ENCODE measurements around the gene BABAM2. TPM values are rescaled to one million over a fixed set of nuclear protein-coding genes. Genes with fewer than 3 reads are reported as not detected.

The BABAM2 gene
- total and polyA plus RNA-seq, 3 experiments from 2014 or later: 59.4 to 66.7 (median 65.6) TPM

GRCh38 chr2:28150994-28151393, 260.5 kb downstream of the BABAM2 start:
- Mint-ChIP-seq H3K27me3 (no peaks in the 10 kb centered on the region), H3K9me3 (peaks cover 10 to 20% (median 15%) of the 10 kb centered on the region in 5 donors), H3K4me1 (no peaks in the 10 kb centered on the region), H3K4me3 (no peak overlapping the region), H3K27ac (no peak overlapping the region), H3K36me3 (peaks cover 20 to 51% (median 47%) of the 10 kb centered on the region in 3 donors)
- DNase-seq: no peak
- no peaks in the 10 kb centered on the region for H3K36me3 ChIP-seq (ENCODE audit: insufficient read depth, low read length)
- peaks cover 5% of the 10 kb centered on the region for H3K9me3 ChIP-seq (ENCODE audit: low read length)
- POLR2A ChIA-PET: no interaction called here
- H3K4me1 ChIP-seq (ENCODE audit: insufficient read depth, low read length): no peaks in the 10 kb centered on the region
- CTCF ChIA-PET: interaction anchor here (1.1 kb wide), 1 partner anchor 12 kb away, joined by 3 read pairs; no protein-coding TSS in a partner anchor
- no peak overlapping the region for H3K27ac ChIP-seq (ENCODE audit: low read depth, low read length)
- H3K4me3 ChIP-seq (ENCODE audit: low read length): no peak overlapping the region
- H3K27me3 ChIP-seq (ENCODE audit: insufficient read depth, low read length, poor library complexity, severe bottlenecking): no peaks in the 10 kb centered on the region

DNA sequence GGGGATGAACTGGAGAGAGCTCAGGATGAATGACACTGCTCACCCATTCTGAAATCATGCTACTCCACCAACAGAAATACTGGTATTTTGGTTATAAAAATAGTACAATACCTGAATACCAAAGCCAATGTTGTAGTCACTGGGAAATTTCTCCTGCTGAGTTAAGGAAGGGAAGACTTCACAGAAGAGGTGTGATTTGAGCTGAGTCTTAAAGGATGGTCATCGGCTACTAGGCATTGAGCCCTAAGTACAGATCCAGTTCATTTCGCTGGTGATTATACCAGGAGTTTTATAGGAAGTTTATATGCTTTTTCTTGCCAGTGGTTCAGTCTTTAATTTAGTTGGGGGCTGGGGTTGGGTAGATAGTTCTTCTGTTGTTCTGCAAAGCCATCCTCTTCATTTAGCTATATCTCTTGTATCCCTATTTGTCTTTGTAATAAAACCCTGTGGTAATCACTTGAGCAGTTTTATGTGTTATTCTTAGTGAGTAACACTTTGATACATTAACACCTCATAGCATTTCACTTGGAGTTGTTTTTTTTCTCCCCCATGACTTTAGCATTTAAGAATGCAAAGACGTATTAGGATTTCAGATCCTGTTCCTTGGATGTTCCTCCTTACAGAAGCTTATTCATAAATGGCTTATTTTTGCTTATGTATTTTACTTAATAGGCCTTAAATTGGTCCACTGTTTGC, 262.2 kb downstream of the BABAM2 start:
- Mint-ChIP-seq H3K9me3 (peaks cover 11 to 22% (median 17%) of the 10 kb centered on the region in 5 donors), H3K4me1 (no peaks in the 10 kb centered on the region)
- CTCF ChIA-PET: no interaction called here

DNA sequence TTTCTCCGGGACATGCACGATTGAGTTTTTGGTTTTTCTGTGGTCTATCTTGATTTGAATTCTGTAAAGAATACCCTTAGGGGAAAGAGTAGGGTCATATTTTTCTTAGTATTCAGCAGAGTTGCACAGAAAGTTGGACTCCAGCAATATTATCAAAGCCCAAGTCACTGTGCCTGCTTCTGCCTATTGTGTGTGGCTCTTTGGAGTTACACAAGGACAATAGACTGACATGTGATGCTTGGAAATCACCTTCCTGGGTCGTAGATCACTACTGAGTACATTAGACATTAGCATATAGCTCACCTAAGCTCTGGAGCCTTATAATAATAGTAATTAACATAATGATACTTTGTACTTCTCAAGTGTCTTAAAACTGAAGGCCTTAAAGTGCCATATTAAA, 263.3 kb downstream of the BABAM2 start:
- H3K27me3 Mint-ChIP-seq: no peaks in the 10 kb centered on the region
- CTCF ChIA-PET: no interaction called here

More for the DNA sequence above, 262.2 kb downstream of the BABAM2 start:
- Histone ChIP-seq H3K36me3 (ENCODE audit: insufficient read depth, low read length) (no peaks in the 10 kb centered on the region), H3K27me3 (ENCODE audit: insufficient read depth, low read length, poor library complexity, severe bottlenecking) (no peaks in the 10 kb centered on the region), H3K4me1 (ENCODE audit: insufficient read depth, low read length) (no peaks in the 10 kb centered on the region), H3K9me3 (ENCODE audit: low read length) (peaks cover 5% of the 10 kb centered on the region), H3K4me3 (ENCODE audit: low read length) (no peak overlapping the region), H3K27ac (ENCODE audit: low read depth, low read length) (no peak overlapping the region)
- no peaks in the 10 kb centered on the region for H3K27me3 Mint-ChIP-seq
- POLR2A ChIA-PET: no interaction called here
- no peak overlapping the region for H3K4me3 Mint-ChIP-seq
- H3K27ac Mint-ChIP-seq: no peak overlapping the region
- peaks cover 21 to 56% (median 51%) of the 10 kb centered on the region in 3 donors for H3K36me3 Mint-ChIP-seq
- DNase-seq: no peak

GRCh38 chr2:28155086-28155485, 264.6 kb downstream of the BABAM2 start:
- Mint-ChIP-seq H3K4me3 (no peak overlapping the region), H3K4me1 (no peaks in the 10 kb centered on the region), H3K36me3 (peaks cover 25 to 56% (median 51%) of the 10 kb centered on the region in 3 donors), H3K27ac (no peak overlapping the region), H3K9me3 (peaks cover 11 to 22% (median 17%) of the 10 kb centered on the region in 5 donors), H3K27me3 (no peaks in the 10 kb centered on the region)
- Histone ChIP-seq H3K27ac (ENCODE audit: low read depth, low read length) (no peak overlapping the region), H3K36me3 (ENCODE audit: insufficient read depth, low read length) (no peaks in the 10 kb centered on the region), H3K4me3 (ENCODE audit: low read length) (no peak overlapping the region), H3K4me1 (ENCODE audit: insufficient read depth, low read length) (no peaks in the 10 kb centered on the region), H3K27me3 (ENCODE audit: insufficient read depth, low read length, poor library complexity, severe bottlenecking) (no peaks in the 10 kb centered on the region), H3K9me3 (ENCODE audit: low read length) (peaks cover 5% of the 10 kb centered on the region)
- DNase-seq: no peak
- POLR2A ChIA-PET: no interaction called here
- CTCF ChIA-PET: no interaction called here

More for the DNA sequence above, 263.3 kb downstream of the BABAM2 start:
- Mint-ChIP-seq H3K9me3 (peaks cover 11 to 22% (median 17%) of the 10 kb centered on the region in 5 donors), H3K4me3 (no peak overlapping the region), H3K27ac (no peak overlapping the region), H3K36me3 (peaks cover 21 to 56% (median 48%) of the 10 kb centered on the region in 3 donors), H3K4me1 (no peaks in the 10 kb centered on the region)
- Histone ChIP-seq H3K9me3 (ENCODE audit: low read length) (peaks cover 5% of the 10 kb centered on the region), H3K4me1 (ENCODE audit: insufficient read depth, low read length) (no peaks in the 10 kb centered on the region), H3K27me3 (ENCODE audit: insufficient read depth, low read length, poor library complexity, severe bottlenecking) (no peaks in the 10 kb centered on the region), H3K4me3 (ENCODE audit: low read length) (no peak overlapping the region), H3K27ac (ENCODE audit: low read depth, low read length) (no peak overlapping the region), H3K36me3 (ENCODE audit: insufficient read depth, low read length) (no peaks in the 10 kb centered on the region)
- DNase-seq: no peak
- POLR2A ChIA-PET: no interaction called here

- H3K9me3 Mint-ChIP-seq: peaks cover 11 to 22% (median 17%) of the 10 kb centered on the region in 5 donors
- H3K4me3 ChIP-seq (ENCODE audit: low read length): no peak overlapping the region
Observed at GRCh38 chr2:28155627-28156026, 265.1 kb downstream of the BABAM2 start.

GRCh38 chr2:28158791-28159190, 268.3 kb downstream of the BABAM2 start:
- no peak for DNase-seq
- H3K4me1 ChIP-seq (ENCODE audit: insufficient read depth, low read length): no peaks in the 10 kb centered on the region
- H3K27ac ChIP-seq (ENCODE audit: low read depth, low read length): no peak overlapping the region
- ChIA-PET CTCF (no interaction called here), POLR2A (no interaction called here)
- no peaks in the 10 kb centered on the region for H3K4me1 Mint-ChIP-seq
- no peak overlapping the region for H3K4me3 Mint-ChIP-seq
- H3K27me3 Mint-ChIP-seq: no peaks in the 10 kb centered on the region
- no peaks in the 10 kb centered on the region for H3K36me3 ChIP-seq (ENCODE audit: insufficient read depth, low read length)
- peaks cover 5% of the 10 kb centered on the region for H3K9me3 ChIP-seq (ENCODE audit: low read length)
- H3K36me3 Mint-ChIP-seq: peaks cover 12 to 28% (median 28%) of the 10 kb centered on the region in 3 donors
- no peak overlapping the region for H3K4me3 ChIP-seq (ENCODE audit: low read length)
- H3K27me3 ChIP-seq (ENCODE audit: insufficient read depth, low read length, poor library complexity, severe bottlenecking): no peaks in the 10 kb centered on the region
- no peak overlapping the region for H3K27ac Mint-ChIP-seq
- peaks cover 11 to 22% (median 17%) of the 10 kb centered on the region in 5 donors for H3K9me3 Mint-ChIP-seq

More at GRCh38 chr2:28155627-28156026, 265.1 kb downstream of the BABAM2 start:
- POLR2A ChIA-PET: no interaction called here
- H3K27ac Mint-ChIP-seq: no peak overlapping the region
- DNase-seq: no peak
- no peak overlapping the region for H3K4me3 Mint-ChIP-seq
- no peaks in the 10 kb centered on the region for H3K4me1 Mint-ChIP-seq
- Histone ChIP-seq H3K27me3 (ENCODE audit: insufficient read depth, low read length, poor library complexity, severe bottlenecking) (no peaks in the 10 kb centered on the region), H3K36me3 (ENCODE audit: insufficient read depth, low read length) (no peaks in the 10 kb centered on the region), H3K4me1 (ENCODE audit: insufficient read depth, low read length) (no peaks in the 10 kb centered on the region), H3K27ac (ENCODE audit: low read depth, low read length) (no peak overlapping the region), H3K9me3 (ENCODE audit: low read length) (peaks cover 5% of the 10 kb centered on the region)
- peaks cover 23 to 52% (median 47%) of the 10 kb centered on the region in 3 donors for H3K36me3 Mint-ChIP-seq
- no peaks in the 10 kb centered on the region for H3K27me3 Mint-ChIP-seq
- CTCF ChIA-PET: no interaction called here

DNA sequence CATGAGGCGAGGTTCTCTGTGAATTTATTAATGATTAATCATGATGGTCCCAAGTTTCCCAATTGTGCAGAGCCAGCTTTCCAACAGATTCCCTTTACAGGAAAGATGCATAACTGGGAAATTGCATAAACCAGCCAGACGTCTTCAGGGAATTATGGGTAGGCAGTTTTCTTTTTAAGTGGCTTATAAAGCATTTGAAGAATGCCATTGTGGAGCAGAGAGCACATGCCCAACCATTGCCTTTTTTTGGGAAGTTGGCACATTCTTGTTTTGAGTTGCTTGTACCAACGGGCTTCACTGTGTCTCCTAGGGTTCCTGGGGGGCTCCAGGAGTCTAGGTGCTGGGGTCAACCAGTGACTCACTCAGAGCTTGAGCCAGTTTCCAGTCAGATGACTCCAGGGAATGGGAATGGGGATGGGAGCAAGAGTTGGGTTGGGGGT, 270.5 kb downstream of the BABAM2 start:
- Histone ChIP-seq H3K4me1 (ENCODE audit: insufficient read depth, low read length) (no peaks in the 10 kb centered on the region), H3K36me3 (ENCODE audit: insufficient read depth, low read length) (no peaks in the 10 kb centered on the region), H3K9me3 (ENCODE audit: low read length) (no peaks in the 10 kb centered on the region), H3K4me3 (ENCODE audit: low read length) (no peak overlapping the region), H3K27ac (ENCODE audit: low read depth, low read length) (no peak overlapping the region), H3K27me3 (ENCODE audit: insufficient read depth, low read length, poor library complexity, severe bottlenecking) (no peaks in the 10 kb centered on the region)
- Mint-ChIP-seq H3K4me1 (no peaks in the 10 kb centered on the region), H3K9me3 (peaks cover 1 to 3% (median 2%) of the 10 kb centered on the region in 5 donors), H3K4me3 (no peak overlapping the region), H3K27ac (no peak overlapping the region), H3K36me3 (peaks cover 7 to 17% (median 10%) of the 10 kb centered on the region in 3 donors), H3K27me3 (no peaks in the 10 kb centered on the region)
- CTCF ChIA-PET: no interaction called here
- no peak for DNase-seq
- POLR2A ChIA-PET: no interaction called here

DNA sequence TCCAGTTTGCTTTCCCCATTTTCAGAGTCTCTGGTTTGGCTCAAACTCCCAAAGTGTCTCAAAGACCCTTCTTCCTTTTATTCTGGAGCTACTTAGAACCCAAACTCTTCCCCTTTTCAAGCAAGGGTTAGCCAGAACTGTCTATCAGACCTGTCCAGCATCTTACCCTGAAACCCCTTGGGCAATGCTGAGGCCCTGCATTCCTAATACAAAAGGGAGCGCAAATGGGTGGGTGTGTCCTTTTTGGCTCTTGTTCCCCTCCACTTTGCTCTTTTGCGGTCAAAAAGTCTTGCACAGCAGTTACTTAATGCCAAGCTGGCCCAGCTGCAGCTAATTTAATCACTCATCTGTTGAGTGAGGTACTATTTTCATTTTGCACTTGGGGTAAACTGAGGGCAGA, 270.9 kb downstream of the BABAM2 start:
- no peaks in the 10 kb centered on the region for H3K4me1 Mint-ChIP-seq
- no peak overlapping the region for H3K4me3 Mint-ChIP-seq
- H3K4me1 ChIP-seq (ENCODE audit: insufficient read depth, low read length): no peaks in the 10 kb centered on the region
- H3K27me3 ChIP-seq (ENCODE audit: insufficient read depth, low read length, poor library complexity, severe bottlenecking): no peaks in the 10 kb centered on the region
- no peaks in the 10 kb centered on the region for H3K27me3 Mint-ChIP-seq
- ChIA-PET CTCF (no interaction called here), POLR2A (no interaction called here)
- no peaks in the 10 kb centered on the region for H3K36me3 ChIP-seq (ENCODE audit: insufficient read depth, low read length)
- H3K27ac Mint-ChIP-seq: no peak overlapping the region
- H3K36me3 Mint-ChIP-seq: peaks cover 5 to 15% (median 9%) of the 10 kb centered on the region in 3 donors
- peaks cover 0 to 1% (median 0%) of the 10 kb centered on the region in 5 donors for H3K9me3 Mint-ChIP-seq
- H3K27ac ChIP-seq (ENCODE audit: low read depth, low read length): no peak overlapping the region
- no peaks in the 10 kb centered on the region for H3K9me3 ChIP-seq (ENCODE audit: low read length)
- no peak for DNase-seq
- no peak overlapping the region for H3K4me3 ChIP-seq (ENCODE audit: low read length)

Data from CD8-positive, alpha-beta memory T cell (primary cell).